ENCODE data around the gene SPTBN5. TPM values are rescaled to one million over a fixed set of nuclear protein-coding genes. Genes with fewer than 3 reads are reported as not detected.

Gene SPTBN5
- polyA plus RNA-seq, 1 donor from 2014 or later, result 0.01 TPM

GRCh38 chr15:41839781-41840491, 53.9 kb downstream of the SPTBN5 start:
- Histone ChIP-seq H3K36me3 (ENCODE audit: insufficient read depth, low read length) (no peaks in the 10 kb centered on the region), H3K9ac (ENCODE audit: low read length) (no peak overlapping the region)
- TF ChIP-seq CTCF (IDR thresholded peaks at IDR 0.05; ENCODE audit: poor library complexity, severe bottlenecking) (no peak), SMC3 (conservative IDR thresholded peaks at IDR 0.05; ENCODE audit: poor library complexity) (no peak), MXI1 (conservative IDR thresholded peaks at IDR 0.05; ENCODE audit: poor library complexity, severe bottlenecking) (no peak), RAD21 (conservative IDR thresholded peaks at IDR 0.05) (no peak), TAF1 (IDR thresholded peaks at IDR 0.05; ENCODE audit: low read depth) (no peak), REST (IDR thresholded peaks at IDR 0.05; ENCODE audit: borderline replicate concordance) (no peak)

GRCh38 chr15:41838400-41838897, 55.4 kb downstream of the SPTBN5 start, which contains the start of gene PLA2G4B:
TSS of gene PLA2G4B (plus strand) at chr15:41838847. CDS start at chr15:41838914, 67 bp downstream.
- TF ChIP-seq POLR2AphosphoS5 (IDR thresholded peaks at IDR 0.05) (no peak), TAF1 (IDR thresholded peaks at IDR 0.05; ENCODE audit: low read depth) (no peak), RAD21 (conservative IDR thresholded peaks at IDR 0.05) (no peak), REST (IDR thresholded peaks at IDR 0.05; ENCODE audit: borderline replicate concordance) (no peak), MXI1 (conservative IDR thresholded peaks at IDR 0.05; ENCODE audit: poor library complexity, severe bottlenecking) (no peak), SMC3 (conservative IDR thresholded peaks at IDR 0.05; ENCODE audit: poor library complexity) (no peak), CTCF (IDR thresholded peaks at IDR 0.05; ENCODE audit: poor library complexity, severe bottlenecking) (no peak), EP300 (conservative IDR thresholded peaks at IDR 0.05; ENCODE audit: poor library complexity, severe bottlenecking) (no peak), EZH2 (IDR thresholded peaks at IDR 0.05; ENCODE audit: borderline replicate concordance, insufficient read depth, low read length, poor library complexity, severe bottlenecking) (no peak)
- no peaks in the 10 kb centered on the region for H3K27me3 ChIP-seq (ENCODE audit: insufficient read depth, low read depth, low read length)
- no peaks in the 10 kb centered on the region for H3K36me3 ChIP-seq (ENCODE audit: insufficient read depth, low read length)

More at GRCh38 chr15:41839781-41840491, 53.9 kb downstream of the SPTBN5 start:
- H3F3A ChIP-seq (ENCODE audit: insufficient read depth, low read length, poor library complexity, severe bottlenecking), result no peaks in the 10 kb centered on the region
- no peaks in the 10 kb centered on the region for H3K9me3 ChIP-seq (ENCODE audit: low read length)
- H3K79me2 ChIP-seq (replicated peaks; ENCODE audit: insufficient read depth, low read length), result no peaks in the 10 kb centered on the region
- H3K4me2 ChIP-seq (ENCODE audit: low read length), result no peak overlapping the region
- no peak overlapping the region for H2AFZ ChIP-seq (ENCODE audit: low read depth, low read length)
- no peaks in the 10 kb centered on the region for H4K20me1 ChIP-seq (ENCODE audit: insufficient read depth)
- no peak overlapping the region for H3K4me3 ChIP-seq (ENCODE audit: low read length)
- no peak overlapping the region for H3K27ac ChIP-seq (ENCODE audit: low read length)
- H3K9me2 ChIP-seq (ENCODE audit: insufficient read depth, low read length), result no peaks in the 10 kb centered on the region
- no peaks in the 10 kb centered on the region for H3K27me3 ChIP-seq (ENCODE audit: insufficient read depth, low read depth, low read length)

More at GRCh38 chr15:41838400-41838897, 55.4 kb downstream of the SPTBN5 start, which contains the start of gene PLA2G4B:
- Histone ChIP-seq H3K4me3 (ENCODE audit: low read length) (no peak within 1 kb of the TSS), H4K20me1 (ENCODE audit: insufficient read depth) (no peaks in the 10 kb centered on the region), H3K79me2 (replicated peaks; ENCODE audit: insufficient read depth, low read length) (no peaks in the 10 kb centered on the region), H3K9me3 (ENCODE audit: low read length) (no peaks in the 10 kb centered on the region), H3K27ac (ENCODE audit: low read length) (no peak within 1 kb of the TSS), H2AFZ (ENCODE audit: low read depth, low read length) (no peak within 1 kb of the TSS), H3K4me2 (ENCODE audit: low read length) (no peak within 1 kb of the TSS), H3K9me2 (ENCODE audit: insufficient read depth, low read length) (no peaks in the 10 kb centered on the region), H3K9ac (ENCODE audit: low read length) (no peak within 1 kb of the TSS), H3F3A (ENCODE audit: insufficient read depth, low read length, poor library complexity, severe bottlenecking) (no peaks in the 10 kb centered on the region)
